ENCODE results near the gene YBX3.

YBX3 gene

DNA sequence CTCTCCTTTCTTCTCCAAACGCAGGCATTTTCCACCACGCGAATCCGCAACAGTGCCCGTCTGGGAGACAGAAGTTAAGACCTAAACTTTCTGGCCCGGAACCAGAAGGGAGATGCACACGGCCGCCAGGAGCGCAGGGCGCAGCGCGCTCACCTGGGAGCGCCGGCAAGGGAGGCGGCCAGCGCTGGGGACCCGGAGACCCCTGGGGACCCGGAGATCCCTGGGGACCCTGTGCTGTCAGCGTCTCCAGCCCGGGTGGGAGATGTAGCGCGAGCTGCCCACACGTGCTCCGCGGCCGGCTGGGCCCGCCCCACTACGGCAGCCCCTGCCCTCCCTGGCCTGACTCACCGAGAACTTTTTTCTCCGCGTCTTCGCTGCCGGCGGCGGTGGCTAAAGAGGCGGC, 620 bp downstream of the YBX3 start:
- in situ Hi-C loops (cut with MboI; ENCODE audit: low sequenced_read_pairs) = no loop called here

GRCh38 chr12:10721651-10722501, 1.2 kb downstream of the YBX3 start:
- in situ Hi-C loops (cut with MboI; ENCODE audit: low sequenced_read_pairs) = no loop called here

DNA sequence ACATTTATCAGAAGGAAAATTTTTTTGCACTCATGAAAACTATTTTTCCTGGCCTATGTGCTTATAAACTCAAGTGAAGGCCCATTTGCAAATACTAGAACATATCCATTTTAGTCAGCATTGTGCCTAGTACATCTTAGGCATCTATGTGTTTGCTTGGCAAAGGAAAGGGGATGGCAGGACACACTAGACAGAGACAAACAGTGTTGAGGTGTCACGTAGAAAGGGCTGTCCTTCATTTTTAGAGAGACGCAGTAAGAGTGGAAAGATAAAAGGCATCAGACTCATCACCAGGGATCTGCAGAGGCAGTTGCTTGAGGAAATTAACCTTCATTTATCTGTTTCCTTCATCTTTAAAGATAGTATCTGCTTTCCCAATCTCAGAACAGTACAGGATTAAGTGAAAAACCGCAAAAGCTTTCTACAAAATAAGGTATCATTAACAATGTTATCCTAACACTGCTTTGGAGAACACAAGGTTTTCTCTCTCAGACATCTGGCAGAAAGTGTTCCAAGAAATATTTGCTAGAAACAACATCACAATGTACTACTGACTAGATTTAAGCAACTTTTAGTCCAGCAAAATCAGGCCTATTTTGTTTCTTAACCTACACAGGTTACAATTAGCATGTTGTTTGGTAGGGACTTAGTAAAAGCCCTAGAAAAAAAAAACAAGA, 2.0 kb downstream of the YBX3 start:
- in situ Hi-C loops (cut with MboI; ENCODE audit: low sequenced_read_pairs) = no loop called here

- in situ Hi-C loops (cut with MboI; ENCODE audit: low sequenced_read_pairs) = no loop called here
Measured at GRCh38 chr12:10719482-10719881, 3.6 kb downstream of the YBX3 start.

GRCh38 chr12:10718279-10718821, 4.8 kb downstream of the YBX3 start:
- in situ Hi-C loops (cut with MboI; ENCODE audit: low sequenced_read_pairs) = no loop called here

- in situ Hi-C loops (cut with MboI; ENCODE audit: low sequenced_read_pairs) = no loop called here
Measured at GRCh38 chr12:10717410-10717809, 5.7 kb downstream of the YBX3 start.

GRCh38 chr12:10716704-10717315, 6.3 kb downstream of the YBX3 start:
- in situ Hi-C loops (cut with MboI; ENCODE audit: low sequenced_read_pairs) = no loop called here

- in situ Hi-C loops (cut with MboI; ENCODE audit: low sequenced_read_pairs) = no loop called here
Measured at GRCh38 chr12:10716277-10716676, 6.8 kb downstream of the YBX3 start.

DNA sequence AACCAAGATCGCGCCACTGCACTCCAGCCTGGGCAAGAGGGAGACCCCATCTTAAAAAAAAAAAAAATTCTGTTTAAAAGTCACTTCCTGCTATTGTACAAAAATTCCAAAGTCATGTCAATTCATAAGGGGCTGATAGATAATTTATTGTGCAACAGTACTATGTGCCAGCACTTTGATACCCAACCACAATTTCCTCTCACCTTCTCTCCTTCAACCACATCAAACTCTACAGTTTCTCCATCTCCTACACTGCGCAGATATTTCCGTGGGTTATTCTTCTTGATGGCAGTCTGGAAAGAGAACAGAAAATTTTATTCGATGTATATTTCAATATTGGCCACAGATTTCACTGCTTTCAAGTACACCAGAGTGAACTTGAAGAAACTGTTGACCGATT, 7.6 kb downstream of the YBX3 start:
- in situ Hi-C loops (cut with MboI; ENCODE audit: low sequenced_read_pairs) = no loop called here

DNA sequence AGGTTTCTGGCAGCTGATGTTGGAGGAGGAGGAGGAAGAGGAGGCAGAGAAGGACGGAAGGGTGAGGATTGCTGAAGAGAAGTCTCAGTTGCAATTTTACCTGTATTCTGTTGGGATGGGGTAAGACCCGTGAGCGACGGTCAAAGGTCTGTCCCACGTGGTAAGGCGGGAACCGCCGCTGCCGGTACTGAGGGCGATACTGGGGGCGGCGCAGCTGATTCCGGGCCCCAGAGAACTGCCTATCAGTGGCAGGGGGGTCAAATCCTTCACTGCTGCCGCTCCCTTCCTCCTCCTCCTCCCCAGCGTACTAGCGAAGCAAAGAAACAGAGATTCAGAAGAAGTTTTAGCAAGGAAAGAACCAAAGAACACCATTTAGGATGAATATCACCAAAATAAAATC, 13.3 kb downstream of the YBX3 start:
- in situ Hi-C loops (cut with MboI; ENCODE audit: low sequenced_read_pairs) = no loop called here

DNA sequence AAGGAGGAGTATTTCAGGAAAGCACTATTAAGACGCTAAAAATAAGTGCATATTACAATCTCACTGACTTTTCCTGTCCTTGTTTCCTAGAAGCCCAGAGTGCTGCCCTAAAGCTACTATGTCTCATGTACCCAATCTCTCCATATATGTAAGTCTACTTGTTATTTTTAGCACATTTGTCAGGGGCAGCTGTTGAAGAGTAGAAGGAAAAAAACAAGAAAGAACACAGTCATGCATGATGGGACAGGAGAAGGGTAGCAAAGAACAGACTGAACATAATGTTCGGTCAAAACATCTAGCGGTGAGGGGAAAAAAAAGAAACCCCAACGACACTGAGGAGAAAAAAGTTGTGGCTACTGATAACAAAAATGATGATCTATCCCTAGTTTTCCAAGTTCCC, 14.3 kb downstream of the YBX3 start:
- in situ Hi-C loops (cut with MboI; ENCODE audit: low sequenced_read_pairs) = no loop called here

GRCh38 chr12:10705655-10706054, 17.5 kb downstream of the YBX3 start:
- in situ Hi-C loops (cut with MboI; ENCODE audit: low sequenced_read_pairs) = no loop called here

DNA sequence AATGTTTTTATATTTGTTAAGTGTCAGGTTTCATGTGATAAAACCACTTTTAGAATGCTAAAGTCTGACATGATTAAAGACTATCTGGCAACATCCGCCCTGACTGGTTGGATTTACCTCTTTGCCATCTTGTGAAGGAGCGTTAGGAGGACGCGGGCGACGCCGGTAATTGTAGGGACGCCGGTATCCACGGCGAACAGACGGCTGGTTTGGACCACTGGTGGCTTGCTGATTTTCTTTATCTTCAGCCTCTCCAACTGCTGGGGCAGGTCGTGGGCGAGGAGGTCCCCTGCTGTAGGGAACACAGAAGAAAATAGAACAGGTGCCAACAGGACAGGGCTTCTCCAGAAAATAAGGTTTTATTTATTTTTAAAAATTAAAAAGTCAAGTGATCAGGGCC, 21.3 kb downstream of the YBX3 start:
- in situ Hi-C loops (cut with MboI; ENCODE audit: low sequenced_read_pairs) = no loop called here

DNA sequence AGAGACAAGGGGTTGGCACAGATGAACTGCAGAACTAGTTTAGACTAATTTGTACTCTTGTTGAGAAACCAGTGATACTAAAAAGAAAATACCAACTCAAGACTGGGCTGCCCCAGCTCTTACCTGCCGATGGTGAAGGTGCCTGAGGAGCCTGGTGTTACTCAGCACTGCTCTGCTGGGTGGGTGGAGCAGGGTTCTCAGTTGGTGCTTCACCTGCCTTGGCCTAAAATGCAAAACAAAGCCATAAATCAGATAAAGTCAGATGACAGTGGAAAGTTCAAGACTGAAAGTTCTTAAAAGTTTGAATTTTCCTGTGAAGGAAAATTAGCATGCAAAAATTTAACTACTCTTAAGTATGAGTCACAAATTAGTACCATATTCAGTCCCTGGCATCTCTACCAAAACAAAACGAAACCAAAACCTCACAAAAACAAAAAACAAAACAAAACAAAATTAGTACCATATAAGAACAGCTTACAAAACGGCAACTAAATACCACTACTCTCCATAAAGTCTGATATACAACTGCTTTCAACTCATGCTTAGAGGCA, 21.9 kb downstream of the YBX3 start:
- in situ Hi-C loops (cut with MboI; ENCODE audit: low sequenced_read_pairs) = no loop called here

DNA sequence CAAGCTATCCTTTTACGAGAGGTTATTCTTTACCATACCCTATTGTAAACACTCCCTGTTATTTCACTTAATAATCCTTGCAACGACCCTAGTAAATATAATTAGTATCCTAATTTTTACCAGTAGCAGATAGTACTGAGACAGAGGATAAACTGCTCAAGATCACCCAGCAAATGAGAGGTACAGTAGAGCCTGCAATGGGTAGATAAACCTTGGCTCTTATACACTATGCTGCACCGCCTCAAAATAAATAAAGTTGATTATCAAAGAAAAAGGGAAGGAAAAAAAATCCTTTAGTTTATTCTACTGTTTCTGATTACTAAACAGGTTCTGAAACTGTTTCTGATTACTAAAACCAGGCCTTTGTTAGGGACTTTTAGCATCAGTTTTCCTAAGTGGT, 22.5 kb downstream of the YBX3 start:
- in situ Hi-C loops (cut with MboI; ENCODE audit: low sequenced_read_pairs) = no loop called here

GRCh38 chr12:10697862-10698261, 25.3 kb downstream of the YBX3 start:
- in situ Hi-C loops (cut with MboI; ENCODE audit: low sequenced_read_pairs) = no loop called here

DNA sequence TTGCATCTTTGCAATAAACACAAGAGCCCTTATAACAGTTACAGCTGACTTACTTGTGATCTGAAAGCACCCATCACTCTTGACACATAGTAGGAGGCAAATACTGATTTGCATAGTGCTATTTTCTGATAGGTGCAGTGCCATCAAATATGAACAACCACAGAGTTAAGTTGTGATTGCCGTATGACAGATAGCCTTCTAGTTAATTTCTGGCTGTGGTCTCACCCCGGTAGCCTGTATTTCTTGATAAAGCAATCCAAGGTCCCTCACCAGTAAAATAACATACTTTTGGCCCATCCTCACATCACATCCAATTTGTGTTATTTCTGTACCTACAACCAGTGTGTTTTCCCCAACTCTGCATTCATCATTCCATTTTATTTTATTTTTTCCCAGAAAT, 26.0 kb downstream of the YBX3 start:
- in situ Hi-C loops (cut with MboI; ENCODE audit: low sequenced_read_pairs) = no loop called here

- in situ Hi-C loops (cut with MboI; ENCODE audit: low sequenced_read_pairs) = no loop called here
Measured at GRCh38 chr12:10690906-10691305, 32.2 kb downstream of the YBX3 start.

DNA sequence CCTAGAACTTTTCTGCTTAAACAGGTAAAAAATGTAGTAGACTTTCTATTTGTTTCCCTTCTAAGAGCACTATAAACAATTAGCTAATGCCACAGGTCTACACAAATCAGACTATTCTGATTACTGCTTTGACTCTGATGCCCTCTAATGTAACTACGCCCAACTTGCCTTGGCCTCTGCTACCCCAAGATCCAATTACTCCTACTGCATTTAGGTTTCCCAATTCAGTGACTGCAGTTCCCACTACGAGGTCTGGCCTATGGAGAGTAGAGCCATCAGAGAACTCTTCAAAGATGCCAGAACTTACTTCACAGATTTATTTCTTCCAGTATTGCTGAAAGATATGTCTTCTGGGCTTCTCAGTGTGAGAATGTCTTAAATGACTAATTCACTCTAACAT, 34.0 kb downstream of the YBX3 start:
- in situ Hi-C loops (cut with MboI; ENCODE audit: low sequenced_read_pairs) = no loop called here

DNA sequence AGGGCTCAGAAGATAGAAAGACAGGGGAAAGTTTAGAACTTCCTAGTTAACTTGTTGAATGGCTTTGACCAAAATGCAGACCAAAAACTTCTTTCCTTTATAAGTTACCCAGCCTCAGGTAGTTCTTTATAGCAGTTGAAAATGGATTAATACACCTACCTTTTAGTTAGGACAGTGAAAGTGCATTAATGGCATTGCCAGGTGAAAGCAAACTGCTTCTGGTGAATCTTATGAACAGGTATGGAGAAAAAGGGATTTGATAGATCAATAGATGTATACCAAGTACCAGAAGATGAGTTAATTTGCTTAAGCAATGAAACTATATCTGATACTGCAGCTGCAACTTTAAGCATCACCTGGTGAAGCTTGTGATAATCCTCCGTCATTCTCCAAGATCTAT, 35.1 kb downstream of the YBX3 start:
- in situ Hi-C loops (cut with MboI; ENCODE audit: low sequenced_read_pairs) = no loop called here

DNA sequence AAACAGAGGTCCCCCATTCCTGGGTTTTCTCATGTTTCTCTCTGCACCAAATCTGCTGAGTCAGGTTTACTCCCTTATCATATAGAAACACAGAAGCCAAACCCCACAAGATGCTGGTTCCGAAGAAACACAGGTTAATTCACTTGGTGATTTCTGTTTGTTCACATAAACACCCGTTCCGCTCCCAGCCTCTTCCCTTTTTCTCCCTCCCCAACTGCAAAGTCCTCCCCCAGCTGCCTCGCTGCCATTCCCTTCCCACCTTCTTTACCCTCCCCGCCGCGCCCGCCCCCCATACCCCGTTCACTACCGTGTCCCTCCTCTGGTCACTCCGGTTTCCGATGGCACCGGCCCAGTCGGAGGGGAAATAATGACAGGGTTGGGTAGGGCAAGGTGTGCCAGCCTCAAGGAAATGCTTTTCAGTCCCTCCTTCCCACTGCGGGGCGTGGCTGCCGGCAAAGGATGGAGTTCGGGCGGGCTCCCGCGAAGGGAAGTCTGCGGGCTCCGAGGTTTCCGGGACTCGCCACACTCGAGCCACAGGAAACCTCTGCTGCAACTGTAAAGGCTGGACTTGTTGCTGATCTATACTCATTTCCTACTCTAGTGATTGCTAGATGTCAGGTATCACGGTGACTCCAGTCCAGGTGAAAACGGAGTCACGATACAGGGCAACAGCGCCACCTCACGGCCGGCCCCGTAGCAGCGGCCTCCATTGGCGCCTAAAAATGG, 49.3 kb downstream of the YBX3 start, which contains the start of gene STYK1:
STYK1 (minus strand) TSS at position 394 of the 726 bp plus-strand sequence. CDS start 39,434 bp downstream, outside the sequence.
- in situ Hi-C loops (cut with MboI; ENCODE audit: low sequenced_read_pairs) = no loop called here
